SK-N-SH (cell line): Measurements from ENCODE around the gene CLDN10.

Experiments used
- CTCF ChIP-seq: fragments of 200-600 bp; sonication (generic); IDR thresholded peaks from 2 replicates; pipeline ENCODE4 v1.6.1; 2017; ENCODE audit warnings: antibody characterized with exemption, mild to moderate bottlenecking, moderate library complexity
- EP300 ChIP-seq, 2 experiments: IDR thresholded peaks; 2 replicates each; pipeline versions ENCODE4 v1.4.0 to v1.6.1; 2012; ENCODE audit warnings: borderline replicate concordance in 1 of 2, low read depth in 1 of 2, low read length in 1 of 2
- MAX ChIP-seq: IDR thresholded peaks from 2 replicates; pipeline ENCODE4 v1.4.0; 2012; ENCODE audit warnings: low read depth
- NRF1 ChIP-seq: IDR thresholded peaks from 2 replicates; pipeline ENCODE4 v1.6.1; 2012; ENCODE audit warnings: low read depth, mild to moderate bottlenecking, low read length
- POLR2AphosphoS5 ChIP-seq: IDR thresholded peaks from 2 replicates; pipeline ENCODE4 v1.6.1; 2012; ENCODE audit warnings: low read depth, low read length
- RAD21 ChIP-seq: IDR thresholded peaks from 2 replicates; pipeline ENCODE4 v1.6.1; 2012; ENCODE audit warnings: mild to moderate bottlenecking, low read length
- RCOR1 ChIP-seq: fragments of 150-350 bp; IDR thresholded peaks from 2 replicates; pipeline ENCODE4 v1.6.1; 2017; ENCODE audit warnings: antibody characterized with exemption, low read length
- REST ChIP-seq: IDR thresholded peaks from 2 replicates; pipeline ENCODE4 v1.6.1; 2012; ENCODE audit warnings: mild to moderate bottlenecking, low read depth, low read length, moderate library complexity
- RXRA ChIP-seq: IDR thresholded peaks from 2 replicates; pipeline ENCODE4 v1.4.0; 2012; ENCODE audit warnings: low read depth, mild to moderate bottlenecking, borderline replicate concordance
- TEAD4 ChIP-seq: IDR thresholded peaks from 2 replicates; pipeline ENCODE4 v1.4.0; 2012; ENCODE audit warnings: mild to moderate bottlenecking, borderline replicate concordance; ENCODE audit not compliant: insufficient read depth
- ZBTB33 ChIP-seq: IDR thresholded peaks from 2 replicates; pipeline ENCODE4 v1.4.0; 2012; ENCODE audit warnings: low read depth, borderline replicate concordance

GRCh38 chr13:95541308-95541707, 11.2 kb upstream of the CLDN10 start:
- TF ChIP-seq CTCF (no peak), MAX (no peak), RXRA (no peak), POLR2AphosphoS5 (no peak), TEAD4 (no peak), RCOR1 (no peak), ZBTB33 (no peak), EP300 (IDR thresholded peaks at IDR 0.05; ENCODE audit: borderline replicate concordance in 1 of 2, low read depth in 1 of 2, low read length in 1 of 2) (no peak), NRF1 (no peak), RAD21 (no peak), REST (no peak)
